ENCODE data around the gene LOXL3.

GRCh38 chr2:74551942-74552913 is 1.5 kb downstream of the LOXL3 start:
- TF ChIP-seq CTCF (IDR thresholded peaks at IDR 0.05) (no peak), POLR2A (IDR thresholded peaks at IDR 0.05) (no peak)

Data from tibial nerve (tissue), 3 donors.